Measurements from ENCODE around the gene KRTAP13-2.

The KRTAP13-2 gene

DNA sequence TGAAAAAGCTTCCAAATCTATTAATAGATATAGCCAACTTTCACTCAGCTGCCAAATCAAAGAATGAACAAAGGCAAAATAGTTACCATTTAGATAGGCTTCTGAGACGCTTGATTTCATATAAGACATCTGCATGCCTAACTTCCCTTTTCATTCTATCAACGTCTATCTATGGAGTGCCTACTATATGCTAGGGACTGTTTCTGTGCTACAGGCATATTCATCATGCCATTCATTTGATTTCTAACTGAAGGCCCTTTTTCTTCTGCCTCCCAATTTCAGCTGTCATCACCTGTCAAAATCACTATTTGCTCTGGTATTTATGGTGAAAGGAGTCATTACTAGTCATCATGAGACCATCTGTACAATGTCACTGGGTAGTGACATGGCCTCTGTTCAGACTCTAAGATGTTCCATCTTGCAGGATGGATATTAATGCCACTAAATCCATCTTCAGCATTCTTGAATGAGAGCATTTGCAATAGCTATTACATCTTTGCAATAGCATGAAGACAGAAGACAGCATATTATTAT lies 19.5 kb upstream of the KRTAP13-2 start:
- DNase-seq (ENCODE audit: low spot score), result no peak
- Histone ChIP-seq H3K9me3 (ENCODE audit: severe bottlenecking) (no peaks in the 10 kb centered on the region), H3K27me3 (ENCODE audit: insufficient read depth, poor library complexity, severe bottlenecking) (no peaks in the 10 kb centered on the region), H3K27ac (ENCODE audit: poor library complexity, severe bottlenecking) (no peak overlapping the region), H3K4me3 (ENCODE audit: severe bottlenecking) (no peak overlapping the region), H3K4me1 (ENCODE audit: insufficient read depth, poor library complexity, severe bottlenecking) (no peaks in the 10 kb centered on the region), H3K36me3 (ENCODE audit: low read depth) (no peaks in the 10 kb centered on the region)
- ATAC-seq (ENCODE audit: low read depth), result no peak
- TF ChIP-seq CTCF (IDR thresholded peaks at IDR 0.05; ENCODE audit: poor library complexity, severe bottlenecking), result no peak

GRCh38 chr21:30382201-30382600 lies 10.1 kb upstream of the KRTAP13-2 start:
- TF ChIP-seq CTCF (IDR thresholded peaks at IDR 0.05; ENCODE audit: poor library complexity, severe bottlenecking), result no peak
- Histone ChIP-seq H3K27ac (ENCODE audit: poor library complexity, severe bottlenecking) (no peak overlapping the region), H3K36me3 (ENCODE audit: low read depth) (no peaks in the 10 kb centered on the region), H3K27me3 (ENCODE audit: insufficient read depth, poor library complexity, severe bottlenecking) (peaks cover 7% of the 10 kb centered on the region), H3K4me3 (ENCODE audit: severe bottlenecking) (no peak overlapping the region), H3K4me1 (ENCODE audit: insufficient read depth, poor library complexity, severe bottlenecking) (no peaks in the 10 kb centered on the region), H3K9me3 (ENCODE audit: severe bottlenecking) (no peaks in the 10 kb centered on the region)
- no peak for ATAC-seq (ENCODE audit: low read depth)
- DNase-seq (ENCODE audit: low spot score), result no peak

DNA sequence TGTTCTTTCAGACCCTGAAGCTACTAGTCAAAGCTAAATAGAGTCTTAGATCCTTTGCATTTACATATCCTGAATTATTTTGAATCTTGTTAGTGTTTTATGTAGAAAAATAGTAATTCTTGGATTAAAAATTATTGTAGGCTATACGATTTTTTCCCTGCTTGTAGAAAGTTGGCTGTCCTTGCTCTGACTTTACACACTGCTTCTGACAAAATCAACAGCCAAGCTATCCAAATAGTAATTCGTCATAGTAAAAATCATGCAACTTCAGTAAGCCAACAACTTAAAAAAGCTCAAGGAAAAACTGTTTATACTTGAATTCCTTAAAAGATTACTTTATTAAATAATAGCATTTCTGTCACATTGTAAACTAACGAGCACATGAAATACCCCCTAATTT lies 16.2 kb downstream of the KRTAP13-2 start:
- DNase-seq (ENCODE audit: low spot score), result no peak
- H3K9me3 ChIP-seq (ENCODE audit: severe bottlenecking), result no peaks in the 10 kb centered on the region
- no peak for TF ChIP-seq CTCF (IDR thresholded peaks at IDR 0.05; ENCODE audit: poor library complexity, severe bottlenecking)
- H3K4me1 ChIP-seq (ENCODE audit: insufficient read depth, poor library complexity, severe bottlenecking), result no peaks in the 10 kb centered on the region
- ATAC-seq (ENCODE audit: low read depth), result no peak
- peaks cover 11% of the 10 kb centered on the region for H3K27me3 ChIP-seq (ENCODE audit: insufficient read depth, poor library complexity, severe bottlenecking)
- H3K4me3 ChIP-seq (ENCODE audit: severe bottlenecking), result no peak overlapping the region
- no peak overlapping the region for H3K27ac ChIP-seq (ENCODE audit: poor library complexity, severe bottlenecking)
- H3K36me3 ChIP-seq (ENCODE audit: low read depth), result no peaks in the 10 kb centered on the region

DNA sequence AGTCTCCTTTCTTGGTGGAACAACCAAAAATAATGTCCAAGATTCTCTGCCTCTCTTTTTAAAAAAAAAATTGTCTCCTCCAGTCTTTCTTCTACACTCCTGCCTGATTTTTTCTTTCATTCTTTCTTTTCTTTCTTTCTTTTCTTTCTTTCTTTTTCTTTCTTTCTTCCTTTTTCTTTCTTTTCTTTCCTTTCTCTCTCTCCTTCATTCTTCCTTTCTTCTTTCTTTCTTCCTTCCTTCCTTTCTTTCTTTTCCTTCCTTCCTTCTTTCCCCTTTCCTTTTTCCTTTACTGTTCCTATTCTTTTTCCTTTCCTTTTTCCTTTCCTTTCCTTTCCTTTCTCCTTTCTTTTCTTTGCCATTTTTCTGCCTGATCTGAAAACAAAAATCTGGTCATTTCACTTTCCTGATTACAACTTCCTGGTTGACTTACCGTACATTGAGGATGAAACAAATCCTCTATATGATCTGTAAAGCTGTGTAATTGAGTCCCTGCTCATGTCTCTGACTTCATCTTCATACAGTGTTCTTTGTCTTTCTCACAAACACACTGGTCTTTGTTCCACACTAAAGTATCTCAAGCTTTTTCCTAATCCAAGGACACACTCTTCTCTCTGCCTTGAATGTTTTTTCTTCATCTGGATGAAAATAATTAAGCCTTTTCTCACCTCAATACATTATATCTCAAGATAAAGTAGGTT lies 17.6 kb downstream of the KRTAP13-2 start:
- ATAC-seq (ENCODE audit: low read depth), result no peak
- DNase-seq (ENCODE audit: low spot score), result no peak
- Histone ChIP-seq H3K36me3 (ENCODE audit: low read depth) (no peaks in the 10 kb centered on the region), H3K9me3 (ENCODE audit: severe bottlenecking) (no peaks in the 10 kb centered on the region), H3K4me1 (ENCODE audit: insufficient read depth, poor library complexity, severe bottlenecking) (no peaks in the 10 kb centered on the region), H3K4me3 (ENCODE audit: severe bottlenecking) (no peak overlapping the region), H3K27ac (ENCODE audit: poor library complexity, severe bottlenecking) (no peak overlapping the region), H3K27me3 (ENCODE audit: insufficient read depth, poor library complexity, severe bottlenecking) (peaks cover 8% of the 10 kb centered on the region)
- no peak for TF ChIP-seq CTCF (IDR thresholded peaks at IDR 0.05; ENCODE audit: poor library complexity, severe bottlenecking)

DNA sequence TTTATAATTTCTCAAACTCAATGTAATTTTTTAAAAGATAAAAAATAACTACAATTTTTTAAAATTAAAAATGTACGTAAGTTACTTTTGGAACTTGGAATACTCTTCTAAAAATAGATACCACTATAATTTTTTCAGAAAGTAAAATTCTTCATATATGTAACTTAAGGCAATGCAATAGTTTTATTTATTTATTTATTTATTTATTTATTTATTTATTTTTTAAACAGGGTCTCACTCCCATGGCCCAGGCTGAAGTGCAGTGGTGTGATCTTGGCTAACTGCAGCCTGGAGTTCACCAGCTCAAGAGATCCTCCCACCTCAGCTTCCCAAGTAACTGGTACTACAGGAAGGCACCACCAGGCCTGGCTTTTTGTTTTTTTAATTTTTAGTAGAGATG lies 20.5 kb downstream of the KRTAP13-2 start:
- Histone ChIP-seq H3K27ac (ENCODE audit: poor library complexity, severe bottlenecking) (no peak overlapping the region), H3K9me3 (ENCODE audit: severe bottlenecking) (no peaks in the 10 kb centered on the region), H3K4me1 (ENCODE audit: insufficient read depth, poor library complexity, severe bottlenecking) (no peaks in the 10 kb centered on the region), H3K27me3 (ENCODE audit: insufficient read depth, poor library complexity, severe bottlenecking) (peaks cover 5% of the 10 kb centered on the region), H3K36me3 (ENCODE audit: low read depth) (no peaks in the 10 kb centered on the region), H3K4me3 (ENCODE audit: severe bottlenecking) (no peak overlapping the region)
- DNase-seq (ENCODE audit: low spot score) (no peak), ATAC-seq (ENCODE audit: low read depth) (no peak)
- TF ChIP-seq CTCF (IDR thresholded peaks at IDR 0.05; ENCODE audit: poor library complexity, severe bottlenecking), result no peak
